HG03060 (cell line): Measurements from ENCODE around the gene DGCR6L.
"Not testable (repeated sequence)": the region's sequence is repeated elsewhere in the genome, so short reads cannot be mapped to it uniquely, and the experiment has no call there.

ENCODE experiments used
- ATAC-seq: cut with Tn5 transposase; IDR thresholded peaks from one replicate; pipeline ENCODE4 v1.9.1; 2021; ENCODE audit warnings: low read depth, moderate number of reproducible peaks; ENCODE audit not compliant: unreplicated experiment

The DGCR6L gene

DNA sequence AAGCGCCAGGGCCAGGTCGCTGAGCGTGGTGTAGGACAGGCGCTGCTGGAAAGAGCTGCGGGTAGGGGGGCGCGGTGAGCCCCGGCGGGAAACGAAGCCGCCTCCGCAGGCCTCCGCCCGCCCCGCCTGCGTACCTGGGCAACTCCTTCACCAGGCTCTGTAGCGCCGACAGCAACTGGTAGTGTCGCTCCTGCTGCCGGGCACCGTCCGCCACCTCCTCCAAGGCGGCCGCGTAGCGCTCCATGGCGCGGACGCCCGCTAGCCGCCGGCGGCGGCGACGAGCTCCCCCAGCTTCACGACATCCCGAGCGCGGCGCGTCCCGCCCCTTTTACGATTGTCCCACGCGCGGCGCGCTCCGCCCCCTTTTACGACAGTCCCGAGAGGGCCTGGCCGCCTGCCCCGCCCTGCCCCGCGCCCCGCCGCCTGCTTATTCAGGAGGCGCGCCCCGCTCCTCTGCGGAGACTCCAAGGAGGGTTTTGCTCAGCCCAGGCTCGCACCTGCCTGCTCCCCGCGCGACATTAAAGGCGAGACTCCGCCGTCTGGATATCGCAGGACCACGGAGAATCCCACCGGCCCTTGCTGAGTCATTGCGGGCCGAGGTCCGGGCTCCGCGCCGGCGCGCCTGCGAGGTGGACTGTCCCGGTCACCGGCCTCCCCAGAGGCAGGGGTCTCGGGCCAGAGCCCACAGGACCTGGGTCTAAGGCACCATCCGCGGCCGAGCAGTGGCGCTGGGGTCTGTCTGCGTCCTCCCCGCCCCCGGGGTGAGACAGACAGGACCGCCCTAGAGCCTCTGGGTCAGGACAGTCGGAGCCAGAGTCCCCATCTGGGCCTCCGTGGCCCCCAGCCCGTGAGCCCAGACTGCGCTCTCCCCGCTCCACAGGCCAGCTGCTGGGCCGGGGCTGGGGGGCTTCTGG, at the start of gene DGCR6L:
TSS of gene DGCR6L (minus strand) at position 316 of the 914 bp plus-strand sequence. CDS start at position 244, 72 bp downstream.
- no peak for ATAC-seq

DNA sequence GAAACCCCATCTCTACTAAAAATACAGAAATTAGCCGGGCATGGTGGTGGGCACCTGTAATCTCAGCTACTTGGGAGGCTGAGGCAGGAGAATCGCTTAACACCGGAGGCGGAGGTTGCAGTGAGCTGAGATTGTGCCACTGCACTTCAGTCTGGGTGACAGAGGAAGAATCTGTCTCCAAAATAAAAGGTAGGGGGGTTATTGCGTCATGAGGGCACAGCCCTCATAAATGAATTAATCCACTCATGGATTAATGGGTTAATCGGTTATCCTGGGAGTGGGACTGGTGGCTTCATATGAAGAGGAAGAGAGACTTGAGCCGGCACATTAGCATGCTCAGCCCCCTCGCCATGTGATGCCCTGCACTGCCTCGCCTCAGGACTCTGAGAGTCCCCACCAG, 49.0 kb upstream of the DGCR6L start:
- ATAC-seq = not testable (repeated sequence)

DNA sequence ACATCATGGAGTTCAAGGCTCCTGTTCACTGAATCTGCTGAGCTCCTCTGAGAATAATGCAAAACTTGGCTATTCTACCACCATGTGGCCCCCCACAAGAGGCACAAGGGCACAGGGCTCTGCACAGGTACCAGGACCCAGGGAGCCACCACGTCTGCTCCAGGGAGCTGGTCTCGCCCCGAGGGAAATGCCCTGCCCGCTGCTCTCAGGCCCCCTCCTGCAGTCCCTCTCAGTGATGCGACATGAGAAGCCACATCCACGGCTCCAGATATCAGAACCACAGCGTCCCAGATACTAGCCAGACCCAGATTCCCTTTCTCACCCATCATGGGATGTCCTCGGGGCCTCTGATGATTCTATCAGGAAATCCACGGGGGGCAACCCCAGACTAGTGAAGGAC, 47.0 kb upstream of the DGCR6L start:
- ATAC-seq = not testable (repeated sequence)

DNA sequence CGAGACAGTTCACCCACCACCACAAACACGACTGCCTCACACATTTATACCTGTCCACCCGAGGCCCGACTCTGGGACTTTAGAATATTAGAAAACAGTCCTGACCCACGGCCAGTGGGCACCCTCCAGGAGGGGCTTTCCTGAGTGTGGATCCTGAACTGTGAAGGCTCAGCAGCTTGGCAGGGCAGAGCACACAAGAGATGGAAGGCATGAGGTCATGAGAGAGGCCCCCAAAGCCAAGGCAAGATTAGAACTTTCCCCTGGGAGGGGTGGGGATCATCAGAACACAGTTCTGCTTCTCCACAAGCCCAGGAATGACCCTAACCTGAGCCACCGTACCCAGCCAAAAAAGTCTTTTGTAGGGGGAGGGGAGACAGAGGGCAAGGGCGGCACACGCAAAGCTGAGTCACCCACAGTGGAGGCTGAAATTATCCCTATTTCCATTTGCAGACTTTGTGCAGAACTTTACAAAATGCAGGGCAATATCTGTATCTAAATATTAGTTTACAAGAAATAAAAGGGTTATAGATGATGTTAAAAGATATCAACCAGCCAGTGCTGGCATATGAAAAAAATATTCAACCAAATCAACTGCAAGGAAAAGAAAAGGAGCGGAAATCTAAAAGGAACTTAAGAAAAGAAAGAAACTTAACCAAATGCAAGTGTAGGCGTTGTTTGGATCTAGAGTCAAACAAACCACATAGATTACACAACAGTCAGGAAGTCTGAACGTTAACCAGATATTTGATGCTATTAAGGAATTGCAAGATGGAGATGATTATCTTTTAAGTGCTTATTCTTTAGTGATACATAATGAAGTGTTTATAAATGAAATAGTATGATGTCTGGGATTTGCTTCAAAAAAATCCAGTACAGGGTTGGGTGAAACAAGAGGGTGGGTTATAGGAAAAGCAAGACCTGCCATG, 44.7 kb upstream of the DGCR6L start:
- not testable (repeated sequence) for ATAC-seq

DNA sequence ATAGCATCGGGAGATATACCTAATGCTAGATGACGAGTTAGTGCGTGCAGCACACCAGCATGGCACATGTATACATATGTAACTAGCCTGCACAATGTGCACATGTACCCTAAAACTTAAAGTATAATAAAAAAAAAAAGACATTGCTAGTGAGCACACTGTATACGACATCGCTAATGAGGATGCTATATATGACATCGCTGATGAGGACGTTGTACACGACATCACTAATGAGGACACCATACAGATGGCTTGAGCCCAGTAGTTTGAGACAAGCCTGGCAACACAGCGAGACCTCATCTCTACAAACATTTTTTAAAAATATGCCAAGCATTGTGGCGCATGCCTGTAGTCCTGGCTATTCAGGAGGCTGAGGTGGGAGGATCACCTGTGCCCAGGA, 42.5 kb upstream of the DGCR6L start:
- ATAC-seq = not testable (repeated sequence)

- ATAC-seq = not testable (repeated sequence)
Observed at GRCh38 chr22:20361752-20362229, 41.9 kb upstream of the DGCR6L start.

GRCh38 chr22:20360866-20361751, 41.2 kb upstream of the DGCR6L start:
- ATAC-seq = not testable (repeated sequence)

DNA sequence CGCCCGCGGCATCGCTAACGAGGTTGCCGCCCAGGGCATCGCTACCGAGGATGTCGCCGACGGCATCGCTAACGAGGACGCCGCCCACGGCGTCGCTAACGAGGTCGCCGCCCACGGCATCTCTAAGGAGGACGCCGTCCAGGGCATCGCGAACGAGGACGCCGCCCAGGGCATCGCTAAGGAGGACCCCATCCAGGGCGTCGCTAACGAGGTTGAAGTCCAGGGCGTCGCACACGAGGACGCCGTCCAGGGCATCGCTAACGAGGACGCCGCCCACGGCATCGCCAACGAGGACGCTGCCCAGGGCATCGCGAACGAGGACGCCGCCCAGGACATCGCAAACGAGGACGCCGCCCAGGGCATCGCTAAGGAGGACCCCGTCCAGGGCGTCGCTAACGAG, 40.4 kb upstream of the DGCR6L start:
- ATAC-seq = not testable (repeated sequence)

DNA sequence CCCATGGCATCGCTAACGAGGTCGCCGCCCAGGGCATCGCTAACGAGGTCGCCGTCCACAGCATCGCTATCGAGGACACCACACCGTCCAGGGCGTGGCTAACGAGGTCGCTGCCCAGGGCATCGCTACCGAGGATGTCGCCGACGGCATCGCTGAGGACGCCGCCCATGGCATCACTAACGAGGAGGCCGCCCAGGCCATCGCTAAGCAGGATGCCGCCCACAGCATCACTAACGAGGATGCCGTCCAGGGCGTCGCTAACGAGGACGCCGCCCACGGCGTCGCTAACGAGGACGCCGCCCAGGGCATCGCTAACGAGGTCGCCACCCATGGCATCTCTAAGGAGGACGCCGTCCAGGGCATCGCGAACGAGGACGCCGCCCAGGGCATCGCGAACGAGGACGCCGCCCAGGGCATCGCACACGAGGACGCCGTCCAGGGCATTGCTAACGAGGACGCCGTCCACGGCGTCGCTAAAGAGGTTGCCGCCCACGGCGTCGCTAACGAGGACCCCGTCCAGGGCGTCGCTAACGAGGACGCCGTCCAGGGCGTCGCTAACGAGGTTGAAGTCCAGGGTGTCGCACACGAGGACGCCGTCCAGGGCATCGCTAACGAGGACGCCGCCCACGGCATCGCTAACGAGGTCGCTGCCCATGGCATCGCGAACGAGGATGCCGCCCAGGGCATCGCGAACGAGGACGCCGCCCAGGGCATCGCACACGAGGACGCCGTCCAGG, 38.8 kb upstream of the DGCR6L start:
- not testable (repeated sequence) for ATAC-seq

DNA sequence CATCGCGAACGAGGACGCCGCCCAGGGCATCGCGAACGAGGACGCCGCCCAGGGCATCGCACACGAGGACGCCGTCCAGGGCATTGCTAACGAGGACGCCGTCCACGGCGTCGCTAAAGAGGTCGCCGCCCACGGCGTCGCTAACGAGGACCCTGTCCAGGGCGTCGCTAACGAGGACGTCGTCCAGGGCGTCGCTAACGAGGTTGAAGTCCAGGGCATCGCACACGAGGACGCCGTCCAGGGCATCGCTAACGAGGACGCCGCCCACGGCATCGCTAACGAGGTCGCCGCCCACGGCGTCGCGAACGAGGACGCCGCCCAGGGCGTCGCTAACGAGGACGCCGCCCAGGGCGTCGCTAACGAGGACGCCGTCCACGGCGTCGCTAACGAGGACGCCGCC, 38.1 kb upstream of the DGCR6L start:
- not testable (repeated sequence) for ATAC-seq

GRCh38 chr22:20356906-20357305, 37.0 kb upstream of the DGCR6L start:
- not testable (repeated sequence) for ATAC-seq

GRCh38 chr22:20355939-20356636, 36.2 kb upstream of the DGCR6L start:
- not testable (repeated sequence) for ATAC-seq

DNA sequence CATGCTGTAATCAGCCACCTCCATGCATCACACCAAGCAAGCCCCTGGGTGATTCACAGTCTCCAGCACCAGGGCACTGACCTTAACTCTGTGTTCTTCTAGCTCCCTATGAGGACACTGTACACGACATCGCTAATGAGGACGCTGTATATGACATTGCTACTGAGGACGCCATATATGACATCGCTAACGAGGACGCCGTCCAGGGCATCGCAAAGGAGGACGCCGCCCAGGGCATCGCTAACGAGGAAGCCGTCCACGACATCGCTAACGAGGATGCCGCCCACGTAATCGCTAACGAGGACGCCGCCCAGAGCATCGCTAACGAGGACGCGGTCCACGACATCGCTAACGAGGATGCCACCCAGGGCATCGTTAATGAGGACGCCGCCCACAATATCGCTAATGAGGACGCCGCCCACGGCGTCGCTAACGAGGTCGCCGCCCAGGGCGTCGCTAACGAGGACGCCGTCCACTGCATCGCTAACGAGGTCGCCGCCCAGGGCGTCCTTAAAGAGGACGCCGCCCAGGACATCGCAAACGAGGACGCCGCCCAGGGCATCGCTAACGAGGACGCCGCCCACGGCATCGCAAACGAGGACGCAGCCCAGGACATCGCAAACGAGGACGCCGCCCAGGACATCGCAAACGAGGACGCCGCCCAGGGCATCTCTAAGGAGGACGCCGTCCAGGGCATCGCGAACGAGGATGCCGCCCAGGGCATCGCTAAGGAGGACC, 34.5 kb upstream of the DGCR6L start:
- no peak for ATAC-seq

- ATAC-seq = not testable (repeated sequence)
Observed at GRCh38 chr22:20352536-20352935, 32.7 kb upstream of the DGCR6L start.

DNA sequence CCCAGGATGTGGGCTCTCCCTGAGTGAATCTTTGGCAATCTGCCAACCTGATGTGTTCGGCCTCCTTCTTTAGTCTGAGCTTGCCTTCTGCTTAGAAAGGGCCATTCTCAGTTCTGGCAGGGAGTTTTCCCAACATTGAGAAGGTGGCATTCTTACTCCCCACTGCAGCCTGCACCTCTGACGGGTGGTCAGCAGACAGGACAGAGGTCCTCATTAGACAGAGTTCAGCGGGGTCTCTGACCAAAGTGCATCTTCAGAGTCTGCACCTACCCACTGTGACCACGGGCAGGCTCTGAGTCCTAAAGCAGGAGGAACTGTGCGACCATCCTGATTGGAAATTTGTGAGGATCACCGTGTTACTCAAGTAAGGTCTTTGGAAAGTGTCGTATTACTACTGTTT, 26.7 kb upstream of the DGCR6L start:
- not testable (repeated sequence) for ATAC-seq

- ATAC-seq = not testable (repeated sequence)
Observed at GRCh38 chr22:20338291-20338690, 18.4 kb upstream of the DGCR6L start.

GRCh38 chr22:20337807-20338206, 17.9 kb upstream of the DGCR6L start:
- not testable (repeated sequence) for ATAC-seq

DNA sequence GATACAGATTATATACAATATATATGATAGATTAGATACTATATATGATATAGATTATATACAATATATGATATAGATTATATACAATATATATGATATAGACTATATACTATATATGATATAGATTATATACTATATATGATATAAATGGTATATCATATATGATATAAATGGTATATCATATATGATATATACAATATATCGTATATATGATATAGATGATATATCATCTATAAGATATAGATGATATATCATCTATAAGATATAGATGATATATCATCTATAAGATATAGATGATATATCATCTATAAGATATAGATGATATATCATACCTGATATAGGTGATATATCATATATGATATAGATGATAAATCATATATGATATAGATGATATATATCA, 16.7 kb upstream of the DGCR6L start:
- ATAC-seq = not testable (repeated sequence)
